K562 (cell line): Measurements from ENCODE around the gene FBLN2. TPM values are rescaled to one million over a fixed set of nuclear protein-coding genes. Genes with fewer than 3 reads are reported as not detected.
A peak's percentile ranks its signal among the peaks of the same experiment; 100 is the strongest.

ENCODE experiments used
- ARID1B ChIP-seq: fragments of 450-650 bp; IDR thresholded peaks from 2 replicates; pipeline ENCODE4 v1.6.1; 2016; ENCODE audit warnings: antibody characterized with exemption, mild to moderate bottlenecking, inconsistent platforms
- ELK1 ChIP-seq: sonication (generic); formaldehyde crosslinking; IDR thresholded peaks from 2 replicates; pipeline ENCODE4 v1.8.1; 2022; ENCODE audit warnings: missing genetic modification reagents
- FUS ChIP-seq: fragments of 200-400 bp; formaldehyde crosslinking; optimal IDR thresholded peaks from 2 replicates; pipeline ENCODE3; 2017; ENCODE audit warnings: low read depth, low read length
- GTF2E2 ChIP-seq: fragments of 200-800 bp; sonication (Bioruptor generic); IDR thresholded peaks from 2 replicates; pipeline ENCODE4 v1.6.1; 2016; ENCODE audit warnings: missing genetic modification characterization, missing compliant biosample characterization
- KDM4B ChIP-seq, 2 experiments: fragments of 450-650 bp in 1 of 2; sonication (generic) in 1 of 2; IDR thresholded peaks; 2 replicates each; pipeline ENCODE4 v1.6.1; 2016 to 2017; ENCODE audit warnings: borderline replicate concordance in 2 of 2, antibody characterized with exemption in 1 of 2, low read depth in 1 of 2, mild to moderate bottlenecking in 1 of 2
- MCM5 ChIP-seq: fragments of 450-650 bp; IDR thresholded peaks from 2 replicates; pipeline ENCODE4 v1.6.1; 2016; ENCODE audit warnings: low read depth
- MECOM ChIP-seq: fragments of 250-450 bp; sonication (Bioruptor Pico); IDR thresholded peaks from 2 replicates; pipeline ENCODE4 v1.8.0; 2022; ENCODE audit warnings: inconsistent platforms
- NFIX ChIP-seq: fragments of 250-450 bp; sonication (Bioruptor Pico); IDR thresholded peaks from 2 replicates; pipeline ENCODE4 v1.4.0; 2020; ENCODE audit warnings: low read depth, mild to moderate bottlenecking, moderate library complexity
- NR4A1 ChIP-seq, 2 experiments: fragments of 250-450 bp in 1 of 2; fragments of 450-650 bp in 1 of 2; sonication (Bioruptor Pico) in 1 of 2; IDR thresholded peaks; 2 replicates each; pipeline versions ENCODE4 v1.4.0 to v1.6.1; 2016 to 2020; ENCODE audit warnings: mild to moderate bottlenecking in 2 of 2, missing compliant biosample characterization in 1 of 2, missing genetic modification characterization in 1 of 2, moderate library complexity in 1 of 2
- RAD21 ChIP-seq, 2 experiments: fragments of 250-450 bp in 1 of 2; fragments of 450-650 bp in 1 of 2; sonication (Bioruptor Pico) in 1 of 2; formaldehyde crosslinking in 1 of 2; IDR thresholded peaks in 1 of 2; conservative IDR thresholded peaks in 1 of 2; 2 replicates each; pipeline versions ENCODE4 v1.4.0 to v1.8.0; 2020 to 2022; ENCODE audit warnings: mild to moderate bottlenecking in 2 of 2, moderate library complexity in 1 of 2
- SIX5 ChIP-seq, 2 experiments: IDR thresholded peaks; 2 replicates each; pipeline ENCODE4 v1.6.1; 2011; ENCODE audit warnings: low read length in 2 of 2, borderline replicate concordance in 1 of 2, low read depth in 1 of 2, mild to moderate bottlenecking in 1 of 2, moderate library complexity in 1 of 2; ENCODE audit not compliant: insufficient read depth in 1 of 2
- THAP7 ChIP-seq: fragments of 250-450 bp; sonication (Bioruptor Pico); IDR thresholded peaks from 2 replicates; pipeline ENCODE4 v1.5.0; 2021
- ZBTB9 ChIP-seq: fragments of 450-650 bp; formaldehyde crosslinking; IDR thresholded peaks from 2 replicates; pipeline ENCODE4 v1.4.0; 2020; ENCODE audit warnings: mild to moderate bottlenecking, moderate library complexity
- ZNF134 ChIP-seq: fragments of 250-450 bp; sonication (Bioruptor Pico); conservative IDR thresholded peaks from 2 replicates; pipeline ENCODE4 v1.4.0; 2020
- ZNF3 ChIP-seq: fragments of 250-450 bp; sonication (Bioruptor Pico); IDR thresholded peaks from 2 replicates; pipeline ENCODE4 v1.5.0; 2021; ENCODE audit warnings: mild to moderate bottlenecking, moderate library complexity
- ZNF511 ChIP-seq: sonication (generic); formaldehyde crosslinking; IDR thresholded peaks from 2 replicates; pipeline ENCODE4 v1.8.0; 2022; ENCODE audit warnings: mild to moderate bottlenecking, missing genetic modification reagents
- ZNF512 ChIP-seq: IDR thresholded peaks from 2 replicates; pipeline ENCODE4 v1.6.1; 2016; ENCODE audit warnings: missing genetic modification characterization, missing compliant biosample characterization
- ZNF764 ChIP-seq: fragments of 250-450 bp; sonication (Bioruptor Pico); IDR thresholded peaks from 2 replicates; pipeline ENCODE4 v1.4.0; 2020; ENCODE audit warnings: low read depth, mild to moderate bottlenecking, moderate library complexity
- polyA plus RNA-seq, 8 experiments: library from polyadenylated mRNA; depleted of rRNA in 4 of 8; stranded (reverse) in 5 of 8; unstranded in 3 of 8; fragments of >200 nt; fragmentation: Nextera tagmentation in 2 of 8; fragmentation: Illumina TruSeq in 1 of 8; extraction: Ambion mirVana in 2 of 8; extraction: Trizol in 1 of 8; gene quantifications; 2 replicates each; pipeline versions ENCODE4 v1.2.1 to v1.2.3, GENCODE V29; 2011 to 2014; ENCODE audit warnings: inconsistent platforms in 1 of 8, missing spikeins in 1 of 8
- total RNA-seq, 7 experiments: library from RNA; depleted of rRNA in 6 of 7; stranded (reverse); fragments of >200 nt in 6 of 7; fragmentation: Illumina TruSeq in 2 of 7; extraction: Trizol in 2 of 7; gene quantifications; 2 replicates each; pipeline versions ENCODE4 v1.2.1 to v1.2.3, GENCODE V29; 2011 to 2021; ENCODE audit warnings: low replicate concordance in 1 of 7

The FBLN2 gene
- total and polyA plus RNA-seq, 9 of the 15 experiments (the other 6 are each of a cell fraction or from before 2014, with no cell fraction given), result 0.03 to 0.10 (median 0.04) TPM; not detected in 6

- TF ChIP-seq GTF2E2 (tag), result no peak
- TF ChIP-seq THAP7, result no peak
- no peak for TF ChIP-seq ZNF512 (tag)
- no peak for TF ChIP-seq NR4A1 (CRISPR knock-in tag; IDR thresholded peaks at IDR 0.05)
- 0 out of 2 replicates have a peak, but pooled peaks have one; percentile 36 for TF ChIP-seq NR4A1 (tag; IDR thresholded peaks at IDR 0.05)
- TF ChIP-seq ZNF511 (CRISPR knock-in tag), result no peak
- TF ChIP-seq ZNF764, result no peak
- no peak for TF ChIP-seq ARID1B
- no peak for TF ChIP-seq MCM5
- TF ChIP-seq SIX5 (IDR thresholded peaks at IDR 0.05; ENCODE audit: borderline replicate concordance in 1 of 2, insufficient read depth in 1 of 2, low read depth in 1 of 2, low read length in 2 of 2), result no peak
- TF ChIP-seq ZBTB9 (CRISPR knock-in tag), result 0 out of 2 replicates have a peak, but pooled peaks have one; percentile 32
- TF ChIP-seq NFIX, result no peak
- TF ChIP-seq RAD21 (CRISPR knock-in tag; conservative IDR thresholded peaks at IDR 0.05 in 1 of 2, IDR thresholded peaks at IDR 0.05 in 1 of 2), result peak; percentile 36 to 75
- TF ChIP-seq KDM4B (IDR thresholded peaks at IDR 0.05; ENCODE audit: borderline replicate concordance in 2 of 2, low read depth in 1 of 2), result no peak
- TF ChIP-seq ZNF134 (CRISPR knock-in tag), result no peak
- TF ChIP-seq MECOM (CRISPR knock-in tag), result no peak
- TF ChIP-seq ZNF3 (CRISPR knock-in tag), result no peak
- TF ChIP-seq FUS, result no peak
- TF ChIP-seq ELK1 (CRISPR knock-in tag), result 0 out of 2 replicates have a peak, but pooled peaks have one; percentile 19
Observed at GRCh38 chr3:13500133-13500885, 48.6 kb upstream of the FBLN2 start (continued).
